ENCODE results near the gene E2F6. TPM values are rescaled to one million over a fixed set of nuclear protein-coding genes. Genes with fewer than 3 reads are reported as not detected.

The E2F6 gene
- total and polyA plus RNA-seq, 9 of the 15 experiments (the other 6 are each of a cell fraction or from before 2014, with no cell fraction given), result 13.6 to 33.9 (median 26.1) TPM

DNA sequence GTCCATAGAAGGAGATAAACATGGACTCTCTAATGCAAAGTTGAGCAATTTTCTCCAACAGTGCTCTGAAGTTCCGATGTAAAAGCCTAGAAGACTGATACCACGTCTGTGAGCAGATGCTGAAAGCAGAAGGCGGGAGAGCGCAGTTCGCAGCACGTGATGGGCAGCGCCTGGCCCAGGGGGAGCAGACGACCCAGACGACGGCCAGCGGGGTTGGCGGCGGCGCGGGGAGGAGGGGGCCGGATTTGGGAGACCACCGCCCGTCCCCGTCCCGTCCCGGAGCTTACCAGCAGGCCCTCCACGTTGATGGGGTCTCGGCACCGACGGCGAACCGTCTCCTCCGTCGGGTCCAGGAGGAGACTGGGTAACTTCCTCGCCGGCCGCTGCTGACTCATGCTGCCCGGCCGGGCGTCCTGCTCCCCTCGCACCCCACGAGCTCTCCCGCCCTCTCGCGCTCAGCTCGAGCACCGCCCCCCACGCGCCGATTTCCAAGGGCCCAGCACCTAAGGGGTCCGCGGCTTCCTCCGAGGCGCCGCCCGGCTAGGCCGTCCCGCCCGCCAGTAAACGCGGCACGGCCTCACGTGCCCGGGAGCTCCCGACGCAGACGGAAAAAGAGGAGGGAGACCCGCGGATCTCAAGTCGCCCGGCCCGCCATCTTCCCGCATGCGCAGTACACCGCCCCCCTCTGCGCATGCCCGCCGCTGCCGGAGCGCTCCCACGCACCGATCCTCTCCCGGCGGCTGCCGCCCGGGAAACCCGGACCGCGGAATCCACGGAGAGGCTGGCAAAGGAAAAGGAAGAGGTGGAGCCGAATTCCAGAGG, at the start of gene E2F6 (continued):
- peak in 1 of 2 experiments; percentile 73; a peak in 1 of 4 replicates for TF ChIP-seq BCLAF1 (IDR thresholded peaks at IDR 0.05; ENCODE audit: borderline replicate concordance in 1 of 2, control insufficient read depth in 1 of 2, low read depth in 2 of 2, low read length in 1 of 2)
- peak; percentile 48 for TF ChIP-seq ETV1 (tag; conservative IDR thresholded peaks at IDR 0.05; ENCODE audit: low read depth)
- TF ChIP-seq NONO (IDR thresholded peaks at IDR 0.05; ENCODE audit: low read depth in 2 of 2, low read length in 1 of 2), result peak; percentile 30 to 53; a peak in 1 of 4 replicates
- no peak for TF ChIP-seq ZNF280B (CRISPR knock-in tag; IDR thresholded peaks at IDR 0.05)
- TF ChIP-seq POLR2B (IDR thresholded peaks at IDR 0.05; ENCODE audit: low read depth, partially characterized antibody), result no peak
- TF ChIP-seq CSDE1 (IDR thresholded peaks at IDR 0.05), result no peak
- TF ChIP-seq ZNF384 (IDR thresholded peaks at IDR 0.05; ENCODE audit: low read depth, low read length), result peak; percentile 54
- no peak for TF ChIP-seq SRSF9 (IDR thresholded peaks at IDR 0.05; ENCODE audit: borderline replicate concordance, low read depth, low read length)
- TF ChIP-seq POLR2A (conservative IDR thresholded peaks at IDR 0.05), result peak; percentile 69
- no peak for TF ChIP-seq RHOXF2B (CRISPR knock-in tag; conservative IDR thresholded peaks at IDR 0.05)
- TF ChIP-seq OTX1 (CRISPR knock-in tag; IDR thresholded peaks at IDR 0.05), result no peak
- no peak; the same call in 1 of the 2 replicates for TF ChIP-seq ZKSCAN8 (CRISPR knock-in tag; IDR thresholded peaks at IDR 0.05)
- peak; percentile 77 to 83; a peak in 3 of 4 replicates for TF ChIP-seq TBL1XR1 (IDR thresholded peaks at IDR 0.05; ENCODE audit: low read length in 2 of 2)
- TF ChIP-seq ZNF12 (CRISPR knock-in tag; IDR thresholded peaks at IDR 0.05), result 0 out of 2 replicates have a peak, but pooled peaks have one; percentile 85
- TF ChIP-seq ZBTB34 (CRISPR knock-in tag; IDR thresholded peaks at IDR 0.05), result no peak
- TF ChIP-seq NUFIP1 (IDR thresholded peaks at IDR 0.05; ENCODE audit: partially characterized antibody), result peak; percentile 97
- peak; percentile 77 for TF ChIP-seq TAF1 (IDR thresholded peaks at IDR 0.05; ENCODE audit: control insufficient read depth, extremely low read depth, insufficient read depth, low read length, severe bottlenecking)
- no peak for TF ChIP-seq ARNT (IDR thresholded peaks at IDR 0.05)
- no peak for TF ChIP-seq HES1 (IDR thresholded peaks at IDR 0.05; ENCODE audit: low read depth)
- no peak for TF ChIP-seq ZNF354B (CRISPR knock-in tag; IDR thresholded peaks at IDR 0.05)

All from K562 (cell line).